Sigmoid colon (tissue), 7 donors: ENCODE measurements around the gene GPLD1. TPM values are rescaled to one million over a fixed set of nuclear protein-coding genes. Genes with fewer than 3 reads are reported as not detected.

Source experiments
- DNase-seq: peaks from one replicate; pipeline ENCODE4 v3.0.0-alpha.2; 2019
- H3K27ac ChIP-seq, 4 donors: fragments of 200-600 bp; sonication (generic); one replicate each; pipeline ENCODE4 v1.5.1; 2016 to 2019; ENCODE audit warnings: mild to moderate bottlenecking in 1 of 4
- H3K27me3 ChIP-seq, 3 donors: fragments of 200-600 bp; sonication (generic); one replicate each; pipeline ENCODE4 v1.5.1; 2019; ENCODE audit warnings: mild to moderate bottlenecking in 1 of 3
- H3K36me3 ChIP-seq, 4 donors: fragments of 200-600 bp; sonication (generic); one replicate each; pipeline ENCODE4 v1.5.1; 2016 to 2019
- H3K4me1 ChIP-seq, 4 donors: fragments of 200-600 bp; sonication (generic); one replicate each; pipeline ENCODE4 v1.5.1; 2017 to 2019
- H3K4me3 ChIP-seq, 4 donors: fragments of 200-600 bp; sonication (generic); one replicate each; pipeline ENCODE4 v1.5.1; 2017 to 2019; ENCODE audit warnings: mild to moderate bottlenecking in 2 of 4, moderate library complexity in 1 of 4
- H3K9me3 ChIP-seq, 4 donors: fragments of 200-600 bp in 3 of 4; sonication (generic) in 3 of 4; one replicate each; pipeline versions ENCODE4 v1.5.1 to v1.6.1; 2013 to 2019
- CTCF ChIP-seq, 4 experiments: fragments of 450-650 bp in 3 of 4; fragments of 200-600 bp in 1 of 4; IDR thresholded peaks; one replicate each; pipeline ENCODE4 v1.5.1; 2016 to 2019; ENCODE audit warnings: antibody characterized with exemption in 4 of 4, mild to moderate bottlenecking in 3 of 4, moderate library complexity in 2 of 4
- EP300 ChIP-seq, 4 donors: sonication (generic); formaldehyde crosslinking; IDR thresholded peaks; one replicate each; pipeline ENCODE4 v1.6.1; 2017; ENCODE audit warnings: antibody characterized with exemption in 4 of 4
- POLR2A ChIP-seq, 2 donors: fragments of 450-650 bp; IDR thresholded peaks; one replicate each; pipeline ENCODE4 v1.6.1; 2016; ENCODE audit warnings: antibody characterized with exemption in 2 of 2, mild to moderate bottlenecking in 2 of 2, moderate library complexity in 2 of 2
- POLR2AphosphoS5 ChIP-seq, 4 donors: sonication (generic); formaldehyde crosslinking; IDR thresholded peaks; one replicate each; pipeline ENCODE4 v1.6.1; 2017; ENCODE audit warnings: antibody characterized with exemption in 4 of 4
- WGBS, 2 donors: extraction: QIAGEN DNeasy Blood & Tissue Kit; methylation state at CpG; one replicate each; pipeline ENCODE4 v1.1.7; 2013; 5-methylcytosine and 5-hydroxymethylcytosine counted together
- intact Hi-C: fragments of 100-400 bp; cut with DNase I; formaldehyde crosslinking; loops from one replicate; pipeline ENCODE4 v1.15.1; 2023
- polyA plus RNA-seq, 3 donors: library from polyadenylated mRNA; stranded (reverse); fragments of 200-250 nt; gene quantifications; one replicate each; pipeline ENCODE4 v1.2.3, GENCODE V29; 2013
- total RNA-seq, 4 donors: library from RNA; depleted of rRNA; stranded (reverse); fragments of >200 nt; gene quantifications; one replicate each; pipeline ENCODE4 v1.1.0, GENCODE V29; 2016
- donor health status: healthy with polysubstance abuse.
- donor health status: Bipolar disorder and iron deficiency.
- donor health status: healthy.

The GPLD1 gene
- total and polyA plus RNA-seq, 7 donors, result 0.52 to 7.2 (median 4.9) TPM; not detected in 1

- H3K36me3 ChIP-seq, result peaks cover 0 to 29% (median 4%) of the 10 kb centered on the region in 4 donors
- intact Hi-C loops, result loop anchor here (5.0 to 10.0 kb wide), 2 partner anchors 92 to 285 kb away; partner anchors contain the start of gene C6orf62
- H3K9me3 ChIP-seq, result no peaks in the 10 kb centered on the region
- peaks cover 0 to 5% (median 0%) of the 10 kb centered on the region in 4 donors for H3K4me1 ChIP-seq
- 83 to 86% methylated on average over 3 of the region's 3 CpGs for WGBS, 2 donors
- no peak overlapping the region for H3K4me3 ChIP-seq
- no peaks in the 10 kb centered on the region for H3K27me3 ChIP-seq
- H3K27ac ChIP-seq, result no peak overlapping the region
- no peak for DNase-seq
- TF ChIP-seq CTCF (IDR thresholded peaks at IDR 0.05), result no peak
- TF ChIP-seq POLR2A (IDR thresholded peaks at IDR 0.05), result no peak
- TF ChIP-seq EP300 (IDR thresholded peaks at IDR 0.05), result no peak
Observed at GRCh38 chr6:24430086-24430485, 59.3 kb downstream of the GPLD1 start.

GRCh38 chr6:24429146-24429545, 60.2 kb downstream of the GPLD1 start:
- no peaks in the 10 kb centered on the region for H3K27me3 ChIP-seq
- H3K4me1 ChIP-seq, result peaks cover 0 to 5% (median 0%) of the 10 kb centered on the region in 4 donors
- 73 to 87% methylated on average over 3 of the region's 3 CpGs for WGBS, 2 donors
- intact Hi-C loops, result no loop called here
- peaks cover 0 to 39% (median 8%) of the 10 kb centered on the region in 4 donors for H3K36me3 ChIP-seq
- H3K4me3 ChIP-seq, result no peak overlapping the region
- H3K27ac ChIP-seq, result no peak overlapping the region
- TF ChIP-seq POLR2A (IDR thresholded peaks at IDR 0.05) (no peak), CTCF (IDR thresholded peaks at IDR 0.05) (no peak), EP300 (IDR thresholded peaks at IDR 0.05) (no peak), POLR2AphosphoS5 (IDR thresholded peaks at IDR 0.05) (no peak)
- DNase-seq, result no peak
- no peaks in the 10 kb centered on the region for H3K9me3 ChIP-seq

- TF ChIP-seq EP300 (IDR thresholded peaks at IDR 0.05), result no peak
- no peak for TF ChIP-seq CTCF (IDR thresholded peaks at IDR 0.05)
- Histone ChIP-seq H3K36me3 (peaks cover 0 to 44% (median 10%) of the 10 kb centered on the region in 4 donors), H3K4me1 (peaks cover 0 to 5% (median 0%) of the 10 kb centered on the region in 4 donors), H3K27ac (no peak overlapping the region), H3K27me3 (no peaks in the 10 kb centered on the region), H3K9me3 (no peaks in the 10 kb centered on the region), H3K4me3 (no peak overlapping the region)
- intact Hi-C loops, result no loop called here
- 94 to 95% methylated on average over 2 of the region's 2 CpGs for WGBS, 2 donors
- no peak for DNase-seq
Observed at GRCh38 chr6:24428615-24429014, 60.8 kb downstream of the GPLD1 start.

- H3K4me1 ChIP-seq, result peaks cover 0 to 5% (median 0%) of the 10 kb centered on the region in 4 donors
- no peak overlapping the region for H3K4me3 ChIP-seq
- no peak for DNase-seq
- no peak for TF ChIP-seq EP300 (IDR thresholded peaks at IDR 0.05)
- TF ChIP-seq POLR2A (IDR thresholded peaks at IDR 0.05), result no peak
- TF ChIP-seq CTCF (IDR thresholded peaks at IDR 0.05), result no peak
- no peak for TF ChIP-seq POLR2AphosphoS5 (IDR thresholded peaks at IDR 0.05)
- WGBS, 2 donors, result 81 to 87% methylated on average over 10 of the region's 10 CpGs
- peaks cover 0 to 50% (median 22%) of the 10 kb centered on the region in 4 donors for H3K36me3 ChIP-seq
- intact Hi-C loops, result no loop called here
- peak overlapping the region in 1 of 4 donors; percentile 36 for H3K27ac ChIP-seq
- H3K9me3 ChIP-seq, result no peaks in the 10 kb centered on the region
- H3K27me3 ChIP-seq, result no peaks in the 10 kb centered on the region
Observed at GRCh38 chr6:24426729-24427446, 62.5 kb downstream of the GPLD1 start.
